ENCODE data around the gene FMNL2. TPM values are rescaled to one million over a fixed set of nuclear protein-coding genes. Genes with fewer than 3 reads are reported as not detected.

Gene FMNL2
- total and polyA plus RNA-seq, 4 donors: 18.8 to 81.4 (median 38.4) TPM

- DNase-seq: no peak
- no peak for TF ChIP-seq CTCF (IDR thresholded peaks at IDR 0.05; ENCODE audit: control extremely low read depth, extremely low read depth)
- Histone ChIP-seq H3K4me3 (no peak overlapping the region), H3K27ac (ENCODE audit: low read depth in 1 of 2, low read length in 1 of 2) (no peak overlapping the region), H3K27me3 (ENCODE audit: control insufficient read depth in 3 of 3, insufficient read depth in 3 of 3, low read length in 2 of 3) (no peaks in the 10 kb centered on the region), H3K9ac (ENCODE audit: insufficient read depth in 1 of 2, low read length in 2 of 2) (no peak overlapping the region), H3K36me3 (ENCODE audit: control insufficient read depth in 4 of 4, insufficient read depth in 4 of 4, low read length in 4 of 4) (peaks cover 0 to 4% (median 0%) of the 10 kb centered on the region in 4 donors), H3K9me3 (ENCODE audit: control insufficient read depth in 4 of 4, insufficient read depth in 3 of 4, low read length in 3 of 4) (no peaks in the 10 kb centered on the region), H3K4me1 (ENCODE audit: control insufficient read depth in 5 of 5, insufficient read depth in 5 of 5, low read length in 5 of 5) (peaks cover 0 to 3% (median 0%) of the 10 kb centered on the region in 5 donors)
- WGBS, 2 donors: 90 to 93% methylated on average over 4 of the region's 4 CpGs
- no peak for ATAC-seq (ENCODE audit: insufficient read depth, low FRiP score)
Observed at GRCh38 chr2:152564754-152565551, 230.0 kb downstream of the FMNL2 start.

- Histone ChIP-seq H3K4me3 (no peak overlapping the region), H3K36me3 (ENCODE audit: control insufficient read depth in 4 of 4, insufficient read depth in 4 of 4, low read length in 4 of 4) (peaks cover 0 to 2% (median 0%) of the 10 kb centered on the region in 4 donors), H3K9me3 (ENCODE audit: control insufficient read depth in 4 of 4, insufficient read depth in 3 of 4, low read length in 3 of 4) (no peaks in the 10 kb centered on the region), H3K9ac (ENCODE audit: insufficient read depth in 1 of 2, low read length in 2 of 2) (no peak overlapping the region), H3K27me3 (ENCODE audit: control insufficient read depth in 3 of 3, insufficient read depth in 3 of 3, low read length in 2 of 3) (no peaks in the 10 kb centered on the region), H3K4me1 (ENCODE audit: control insufficient read depth in 5 of 5, insufficient read depth in 5 of 5, low read length in 5 of 5) (peaks cover 0 to 3% (median 0%) of the 10 kb centered on the region in 5 donors), H3K27ac (ENCODE audit: low read depth in 1 of 2, low read length in 1 of 2) (peak overlapping the region in 1 of 2 donors; percentile 47)
- WGBS, 2 donors: 79 to 85% methylated on average over 9 of the region's 9 CpGs
- DNase-seq: no peak
- ATAC-seq (ENCODE audit: insufficient read depth, low FRiP score): no peak
- no peak for TF ChIP-seq CTCF (IDR thresholded peaks at IDR 0.05; ENCODE audit: control extremely low read depth, extremely low read depth)
Observed at GRCh38 chr2:152565884-152566727, 231.1 kb downstream of the FMNL2 start.

- H3K9ac ChIP-seq (ENCODE audit: insufficient read depth in 1 of 2, low read length in 2 of 2): no peak overlapping the region
- no peaks in the 10 kb centered on the region for H3K27me3 ChIP-seq (ENCODE audit: control insufficient read depth in 3 of 3, insufficient read depth in 3 of 3, low read length in 2 of 3)
- H3K27ac ChIP-seq (ENCODE audit: low read depth in 1 of 2, low read length in 1 of 2): no peak overlapping the region
- DNase-seq (no peak), ATAC-seq (ENCODE audit: insufficient read depth, low FRiP score) (no peak)
- TF ChIP-seq CTCF (IDR thresholded peaks at IDR 0.05; ENCODE audit: control extremely low read depth, extremely low read depth): no peak
- WGBS, 2 donors: 78% methylated on average over 5 of the region's 5 CpGs
- no peaks in the 10 kb centered on the region for H3K36me3 ChIP-seq (ENCODE audit: control insufficient read depth in 4 of 4, insufficient read depth in 4 of 4, low read length in 4 of 4)
- H3K4me3 ChIP-seq: no peak overlapping the region
- H3K4me1 ChIP-seq (ENCODE audit: control insufficient read depth in 5 of 5, insufficient read depth in 5 of 5, low read length in 5 of 5): peaks cover 0 to 3% (median 0%) of the 10 kb centered on the region in 5 donors
- no peaks in the 10 kb centered on the region for H3K9me3 ChIP-seq (ENCODE audit: control insufficient read depth in 4 of 4, insufficient read depth in 3 of 4, low read length in 3 of 4)
Observed at GRCh38 chr2:152566728-152567069, 231.7 kb downstream of the FMNL2 start.
